Stimulated activated CD4-positive, alpha-beta T cell treated with anti-CD3 and anti-CD28 coated beads, Interleukin-2, amount 100 ng/mL, for 4 hours (primary cell): ENCODE results near the gene LGALS9C.
"Not testable (repeated sequence)": the region's sequence is repeated elsewhere in the genome, so short reads cannot be mapped to it uniquely, and the experiment has no call there.

Experiments used
- DNase-seq: peaks from one replicate; pipeline ENCODE4 v3.0.0-alpha.2; 2020; ENCODE audit warnings: low read depth

The LGALS9C gene

DNA sequence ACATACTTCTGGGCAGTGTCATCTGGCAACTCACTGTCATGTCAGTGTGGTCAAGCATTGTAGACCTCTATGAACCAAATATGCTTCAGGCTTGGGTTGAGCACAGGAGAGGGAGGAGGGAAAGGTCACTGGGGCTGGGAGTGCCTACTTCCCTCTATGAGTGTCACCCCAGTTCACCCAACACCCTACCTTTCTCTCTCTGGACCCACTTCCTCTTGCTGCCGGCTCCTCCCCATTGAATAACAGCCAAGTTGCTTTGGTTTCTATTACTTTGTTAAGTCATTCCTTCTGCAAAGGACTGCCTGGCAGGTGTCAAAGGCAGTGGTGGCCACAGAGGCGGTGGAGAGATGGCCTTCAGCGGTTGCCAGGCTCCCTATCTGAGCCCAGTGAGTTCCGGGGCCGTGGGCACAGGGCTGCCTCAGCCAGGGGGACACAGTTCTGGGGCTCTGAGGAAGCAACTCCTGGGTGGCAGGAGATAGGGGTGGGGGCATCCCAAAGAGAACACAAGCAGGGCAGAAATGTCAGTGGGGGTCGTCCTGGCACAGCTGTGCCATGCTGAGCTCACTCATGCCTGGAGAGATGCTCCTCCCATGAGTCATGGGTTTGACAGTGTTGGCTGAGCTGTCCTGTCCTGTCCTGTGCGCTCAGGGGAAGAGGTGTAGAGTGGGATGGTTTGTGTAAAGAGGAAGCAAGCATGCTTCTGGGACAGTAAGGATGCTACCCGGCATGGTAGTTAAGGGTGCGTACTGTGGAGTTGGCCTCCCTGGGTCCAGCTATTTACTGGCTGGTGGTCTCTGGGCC, at the start of gene LGALS9C:
Gene LGALS9C, plus strand, starts transcription at position 282 of the 801 bp plus-strand sequence. Its CDS starts 66 bp downstream, at position 348.
- DNase-seq = not testable (repeated sequence)

DNA sequence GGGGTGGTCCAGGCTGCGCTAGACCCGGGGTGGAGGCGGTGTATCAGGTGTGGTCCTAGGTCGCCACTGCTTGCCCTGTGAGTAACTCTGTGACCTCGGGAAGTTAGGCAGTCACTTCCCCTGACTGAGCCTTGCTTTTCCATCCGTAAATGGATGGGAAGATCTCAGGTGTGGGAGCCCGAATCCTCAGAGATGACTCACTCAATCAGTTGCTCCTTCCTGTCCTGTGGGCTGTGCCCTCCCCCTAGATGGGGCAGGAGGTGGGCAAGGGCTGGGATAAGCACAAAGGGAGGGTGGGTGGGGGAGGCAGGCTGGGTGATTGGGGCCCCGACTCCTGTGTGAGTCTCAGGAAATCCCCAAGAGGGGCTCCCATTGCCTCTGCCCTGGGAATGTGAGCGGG, 44.4 kb upstream of the LGALS9C start:
- DNase-seq = not testable (repeated sequence)

DNA sequence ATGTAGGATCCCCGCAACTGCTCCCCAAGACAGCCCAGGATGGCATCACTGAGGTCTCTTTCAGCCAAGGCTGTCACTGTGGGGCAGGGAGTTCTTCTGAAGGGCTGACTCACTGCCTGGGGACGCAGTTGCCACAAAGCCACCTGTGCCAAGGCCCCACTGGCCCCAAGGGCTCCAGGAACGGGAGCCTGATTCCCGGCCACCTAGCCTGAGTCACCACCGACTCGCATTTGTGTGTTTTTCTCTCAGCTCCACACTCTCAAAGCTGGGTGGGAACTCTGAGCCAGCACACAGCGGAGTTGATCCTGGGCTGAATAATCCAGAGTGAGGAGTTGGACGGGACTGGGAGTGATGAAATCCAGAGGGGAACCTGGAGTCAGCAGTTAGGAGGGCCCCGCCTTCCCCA, 37.1 kb upstream of the LGALS9C start:
- not testable (repeated sequence) for DNase-seq

GRCh38 chr17:18442093-18442492, 34.5 kb upstream of the LGALS9C start:
- DNase-seq = peak; percentile 19

GRCh38 chr17:18442532-18442931, 34.1 kb upstream of the LGALS9C start:
- not testable (repeated sequence) for DNase-seq

GRCh38 chr17:18447476-18448205, 28.9 kb upstream of the LGALS9C start:
- not testable (repeated sequence) for DNase-seq

- DNase-seq = not testable (repeated sequence)
These were observed 28.3 kb upstream of the LGALS9C start for GRCh38 chr17:18448311-18448710.

DNA sequence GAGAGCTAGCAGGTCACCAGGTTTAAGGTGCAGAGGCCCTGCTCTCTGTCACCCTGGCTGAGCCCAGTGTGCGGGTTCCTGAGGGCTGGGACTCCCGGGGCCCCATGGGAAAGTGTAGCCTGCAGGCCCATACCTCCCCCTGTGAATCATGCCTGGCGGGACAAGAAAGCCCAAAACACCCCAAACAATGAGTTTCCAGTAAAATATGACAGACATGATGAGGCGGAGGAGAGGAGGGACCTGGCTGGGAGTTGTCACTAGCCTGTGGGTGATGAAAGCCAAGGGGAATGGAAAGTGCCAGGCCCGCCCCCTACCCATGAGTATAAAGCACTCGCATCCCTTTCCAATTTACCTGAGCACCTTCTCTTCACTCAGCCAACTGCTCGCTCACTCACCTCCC, 26.8 kb upstream of the LGALS9C start:
- not testable (repeated sequence) for DNase-seq

- not testable (repeated sequence) for DNase-seq
These were observed 25.6 kb upstream of the LGALS9C start for GRCh38 chr17:18450998-18451397.

DNA sequence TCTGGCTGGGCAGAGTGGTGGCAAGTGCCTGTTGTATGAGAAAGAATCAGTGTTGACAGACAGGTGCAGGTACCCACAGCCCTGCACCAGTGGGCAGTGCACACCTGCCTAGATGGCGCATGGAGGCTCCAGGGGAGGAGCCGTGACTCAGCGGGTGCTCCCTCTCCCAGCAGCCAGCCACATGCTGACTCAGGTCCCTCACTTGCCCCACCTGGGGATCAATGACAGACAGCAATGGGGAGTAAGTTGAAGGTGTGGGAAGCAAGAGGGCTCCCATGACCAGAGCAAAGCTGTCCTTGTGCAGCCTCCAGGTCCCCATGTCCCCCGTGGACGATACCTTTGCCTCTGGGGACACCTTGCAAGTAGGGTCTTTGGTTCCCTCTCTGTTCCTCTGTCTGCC, 24.6 kb upstream of the LGALS9C start:
- DNase-seq = not testable (repeated sequence)

GRCh38 chr17:18459035-18459434, 17.6 kb upstream of the LGALS9C start:
- DNase-seq = not testable (repeated sequence)

DNA sequence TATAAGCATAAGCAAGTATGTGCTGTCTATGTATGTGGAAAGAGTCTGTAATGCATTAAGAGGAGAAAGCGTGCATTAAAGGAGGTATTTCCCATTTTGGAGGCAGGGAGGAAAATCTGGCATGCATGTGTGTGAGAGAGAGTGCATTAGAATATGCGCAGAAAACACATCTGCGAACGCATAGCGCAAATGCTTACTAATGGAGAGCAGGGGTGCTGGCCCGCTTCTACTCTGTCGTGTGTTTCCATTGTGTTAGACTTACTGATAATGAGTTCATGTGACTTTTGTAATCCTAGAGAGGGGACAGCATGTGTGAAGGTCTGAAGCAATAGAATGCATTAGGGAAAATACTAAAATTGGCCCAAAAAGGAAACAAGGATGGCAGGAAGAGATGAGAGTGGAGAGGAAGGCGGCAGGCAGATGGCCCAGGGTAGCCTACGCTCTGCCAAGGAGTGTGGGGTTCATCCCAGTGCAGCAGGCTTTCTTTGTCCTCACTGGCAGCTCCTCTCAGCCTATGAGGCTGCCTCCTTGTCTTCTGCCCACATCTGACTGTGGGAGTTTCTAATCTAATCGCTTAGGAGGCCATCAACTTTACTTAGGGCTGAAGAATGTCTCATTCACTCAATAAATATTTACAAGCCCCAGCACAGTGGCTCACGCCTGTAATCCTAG, 12.6 kb upstream of the LGALS9C start:
- not testable (repeated sequence) for DNase-seq

GRCh38 chr17:18466250-18466983, 10.2 kb upstream of the LGALS9C start:
- not testable (repeated sequence) for DNase-seq

GRCh38 chr17:18467001-18467400, 9.6 kb upstream of the LGALS9C start:
- not testable (repeated sequence) for DNase-seq

- not testable (repeated sequence) for DNase-seq
These were observed 8.0 kb upstream of the LGALS9C start for GRCh38 chr17:18468472-18469171.

- not testable (repeated sequence) for DNase-seq
These were observed 6.8 kb upstream of the LGALS9C start for GRCh38 chr17:18469837-18470236.

DNA sequence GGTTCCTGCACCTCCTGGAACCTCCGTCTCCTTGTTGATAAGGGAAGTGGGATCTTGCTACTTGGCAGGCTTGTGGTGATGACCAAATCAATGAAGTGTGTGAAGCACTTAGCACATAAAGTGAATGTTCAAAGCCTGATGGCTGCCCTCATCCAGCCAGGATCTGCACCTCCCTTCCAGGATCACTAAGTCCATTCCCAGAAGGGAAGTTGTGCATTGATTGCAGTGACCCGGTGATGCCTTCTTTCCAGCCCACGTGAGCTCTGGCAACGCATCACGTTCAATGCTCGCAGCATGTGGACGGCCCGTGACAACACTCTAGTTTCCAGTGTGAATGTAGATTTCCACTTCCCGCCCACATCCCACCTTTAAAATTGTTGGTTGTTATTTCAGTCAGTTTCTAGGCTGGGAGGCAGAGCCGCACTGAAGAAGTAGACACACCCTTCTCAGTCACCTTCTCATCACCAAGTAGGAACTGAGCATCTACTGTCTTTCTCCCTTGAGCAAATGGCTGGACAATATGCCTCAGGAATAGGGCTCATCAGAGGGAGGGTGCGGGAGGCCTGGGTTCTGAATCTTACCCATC, 6.2 kb upstream of the LGALS9C start:
- not testable (repeated sequence) for DNase-seq

DNA sequence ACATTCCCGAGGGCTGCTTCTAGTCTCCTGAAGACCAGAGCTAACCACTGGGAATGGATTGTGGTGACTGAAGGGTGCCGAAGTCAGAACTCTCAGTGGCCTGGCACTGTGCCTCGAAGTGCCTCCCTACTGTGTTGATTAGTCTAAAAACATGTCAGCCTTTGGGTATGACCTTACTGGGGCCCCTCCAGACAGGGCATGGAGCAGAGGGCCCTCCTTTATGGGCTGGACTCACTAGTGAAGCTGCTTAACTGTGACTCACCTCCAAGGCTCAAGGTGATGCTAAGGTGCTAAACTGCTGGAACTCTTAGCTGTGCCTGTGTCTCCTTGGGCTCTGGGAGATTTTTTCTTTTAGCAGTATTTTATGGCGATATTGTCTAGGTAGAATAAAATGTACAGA, 2.6 kb upstream of the LGALS9C start:
- not testable (repeated sequence) for DNase-seq

- DNase-seq = not testable (repeated sequence)
These were observed 1.8 kb upstream of the LGALS9C start for GRCh38 chr17:18474754-18475153.

GRCh38 chr17:18477367-18477766, 778 bp downstream of the LGALS9C start:
- DNase-seq = not testable (repeated sequence)

DNA sequence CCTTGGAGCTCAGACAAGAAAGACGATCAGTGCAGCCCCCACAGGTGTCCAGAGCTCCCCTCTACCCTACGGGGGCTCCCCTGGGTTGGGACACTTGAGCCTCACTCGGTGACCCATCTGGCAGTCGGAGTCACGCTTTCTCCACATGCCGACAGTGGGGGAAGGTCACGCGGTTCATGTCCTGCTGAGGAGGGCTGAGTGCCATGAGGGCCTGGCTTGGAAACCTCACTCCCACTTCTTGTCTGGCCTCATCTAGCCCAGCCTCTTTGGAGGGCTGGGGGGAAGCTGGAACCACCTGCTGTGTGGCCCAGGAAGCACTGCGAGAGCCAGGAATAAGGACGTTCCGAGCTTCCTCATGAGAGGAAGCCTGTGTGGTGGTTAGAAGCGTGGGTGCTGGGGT, 1.8 kb downstream of the LGALS9C start:
- DNase-seq = not testable (repeated sequence)
